Measurements from ENCODE around the gene ADAMTSL1. TPM values are rescaled to one million over a fixed set of nuclear protein-coding genes. Genes with fewer than 3 reads are reported as not detected.

Gene ADAMTSL1
- total and polyA plus RNA-seq, 9 of the 15 experiments (the other 6 are each of a cell fraction or from before 2014, with no cell fraction given) = 0.01 TPM; not detected in 8

- H3K27me3 ChIP-seq (ENCODE audit: control insufficient read depth in 2 of 2, insufficient read depth in 2 of 2, low read length in 2 of 2) = no peaks in the 10 kb centered on the region
- no peaks in the 10 kb centered on the region for H3K36me3 ChIP-seq (ENCODE audit: control insufficient read depth, insufficient read depth, low read length)
- no peak for ATAC-seq
- DNase-seq (ENCODE audit: extremely low read depth in 1 of 4, low spot score in 3 of 4) = no peak
- no peak overlapping the region for H3K4me3 ChIP-seq
- no peak overlapping the region for H3K27ac ChIP-seq (ENCODE audit: extremely low read depth, low read depth, low read length)
- H3K4me1 ChIP-seq (replicated peaks in 1 of 2; ENCODE audit: control insufficient read depth in 2 of 2, insufficient read depth in 2 of 2, low read length in 2 of 2) = no peaks in the 10 kb centered on the region
- no peaks in the 10 kb centered on the region for H3K79me2 ChIP-seq (ENCODE audit: control insufficient read depth, insufficient read depth, low read length)
- no peak overlapping the region for H2AFZ ChIP-seq (ENCODE audit: low read depth, low read length)
- POLR2A ChIA-PET = no interaction called here
- 0% methylated on average over 2 of the region's 3 CpGs for WGBS (ENCODE audit: insufficient coverage, low coverage, missing lambda C conversion rate)
- FAIRE-seq = no peak
- CTCF ChIA-PET (ENCODE audit: low intra/inter-chr PET ratio) = no interaction called here
- H3K9me1 ChIP-seq (ENCODE audit: control insufficient read depth, insufficient read depth, low read length) = no peaks in the 10 kb centered on the region
- H3K9me3 ChIP-seq (replicated peaks; ENCODE audit: control insufficient read depth, insufficient read depth, low read depth, low read length) = no peaks in the 10 kb centered on the region
- H3K9ac ChIP-seq (ENCODE audit: insufficient read depth in 1 of 2, low read depth in 2 of 2, low read length in 2 of 2) = no peak overlapping the region
- H4K20me1 ChIP-seq (replicated peaks; ENCODE audit: control insufficient read depth, insufficient read depth, low read length) = no peaks in the 10 kb centered on the region
- in situ Hi-C loops (cut with MboI) = no loop called here
- no peak for TF ChIP-seq ZNF740 (CRISPR knock-in tag; IDR thresholded peaks at IDR 0.05)
- no peak for TF ChIP-seq ZNF740 (tag; IDR thresholded peaks at IDR 0.05)
- no peak for TF ChIP-seq ZNF830 (CRISPR knock-in tag; IDR thresholded peaks at IDR 0.05)
- no peak for TF ChIP-seq ZFX (CRISPR knock-in tag; IDR thresholded peaks at IDR 0.05)
- TF ChIP-seq IFI16 (CRISPR knock-in tag; IDR thresholded peaks at IDR 0.05) = no peak
- no peak for TF ChIP-seq ELF2 (CRISPR knock-in tag; IDR thresholded peaks at IDR 0.05)
- no peak for TF ChIP-seq BRD4 (IDR thresholded peaks at IDR 0.05)
- TF ChIP-seq TAF9B (IDR thresholded peaks at IDR 0.05; ENCODE audit: partially characterized antibody) = no peak
- TF ChIP-seq MTA1 (IDR thresholded peaks at IDR 0.05; ENCODE audit: borderline replicate concordance) = no peak
- TF ChIP-seq BRF2 (IDR thresholded peaks at IDR 0.05; ENCODE audit: borderline replicate concordance, insufficient read depth, insufficient read length) = no peak
- no peak for TF ChIP-seq SIRT6 (IDR thresholded peaks at IDR 0.05; ENCODE audit: low read depth, low read length)
- intact Hi-C loops (cut with micrococcal nuclease) = no loop called here
- BruUV-seq (replicated peaks) = no TSS peak
- no peak overlapping the region for H3K4me2 ChIP-seq (ENCODE audit: insufficient read depth, low read length)
Observed at GRCh38 chr9:18825656-18826170, 351.8 kb downstream of the ADAMTSL1 start.

Measured in K562 (cell line).